NCI-H1436 treated with DMSO at 0.1 percent for 48 hours (cell line): Measurements from ENCODE around the gene SMAD3.
"Not testable (repeated sequence)": the region's sequence is repeated elsewhere in the genome, so short reads cannot be mapped to it uniquely, and the experiment has no call there.

ENCODE experiments used
- DNase-seq: peaks from one replicate; lab custom pipeline; 2025; lab: John Stamatoyannopoulos, UW

SMAD3 gene

GRCh38 chr15:67142767-67143100 lies 77.3 kb downstream of the SMAD3 start:
- DNase-seq = no peak

GRCh38 chr15:67143646-67144045 lies 78.2 kb downstream of the SMAD3 start:
- no peak for DNase-seq

- no peak for DNase-seq
Measured at GRCh38 chr15:67144609-67145311, 79.4 kb downstream of the SMAD3 start.

GRCh38 chr15:67145312-67145610 lies 79.9 kb downstream of the SMAD3 start:
- DNase-seq = no peak

- no peak for DNase-seq
Measured at GRCh38 chr15:67145710-67146109, 80.3 kb downstream of the SMAD3 start.

GRCh38 chr15:67146234-67146633 lies 80.8 kb downstream of the SMAD3 start:
- no peak for DNase-seq

- no peak for DNase-seq
Measured at GRCh38 chr15:67146875-67147381, 81.5 kb downstream of the SMAD3 start.

- no peak for DNase-seq
Measured at GRCh38 chr15:67147396-67147949, 82.1 kb downstream of the SMAD3 start.

GRCh38 chr15:67148196-67148701 lies 82.8 kb downstream of the SMAD3 start:
- DNase-seq = no peak

GRCh38 chr15:67149068-67149772 lies 83.8 kb downstream of the SMAD3 start:
- DNase-seq = no peak

- DNase-seq = no peak
Measured at GRCh38 chr15:67149773-67150022, 84.3 kb downstream of the SMAD3 start.

GRCh38 chr15:67150023-67150860 lies 84.8 kb downstream of the SMAD3 start:
- no peak for DNase-seq

GRCh38 chr15:67152429-67152828 lies 87.0 kb downstream of the SMAD3 start:
- no peak for DNase-seq

GRCh38 chr15:67153044-67153443 lies 87.6 kb downstream of the SMAD3 start:
- DNase-seq = not testable (repeated sequence)

GRCh38 chr15:67154249-67154648 lies 88.8 kb downstream of the SMAD3 start:
- DNase-seq = no peak

GRCh38 chr15:67156426-67156825 lies 91.0 kb downstream of the SMAD3 start:
- DNase-seq = no peak

- DNase-seq = no peak
Measured at GRCh38 chr15:67156834-67157233, 91.4 kb downstream of the SMAD3 start.

- DNase-seq = no peak
Measured at GRCh38 chr15:67157521-67158252, 92.3 kb downstream of the SMAD3 start.

GRCh38 chr15:67158367-67158766 lies 93.0 kb downstream of the SMAD3 start:
- no peak for DNase-seq

- DNase-seq = no peak
Measured at GRCh38 chr15:67161412-67161811, 96.0 kb downstream of the SMAD3 start.

- no peak for DNase-seq
Measured at GRCh38 chr15:67161881-67162280, 96.5 kb downstream of the SMAD3 start.

GRCh38 chr15:67163180-67163579 lies 97.8 kb downstream of the SMAD3 start:
- no peak for DNase-seq
